Thymus (tissue), 11 donors: ENCODE data around the gene TENM4. TPM values are rescaled to one million over a fixed set of nuclear protein-coding genes. Genes with fewer than 3 reads are reported as not detected.

Experiments
- DNase-seq, 9 donors: peaks; one replicate each; pipeline ENCODE4 v3.0.0-alpha.2; 2013; ENCODE audit warnings: low spot score in 9 of 9, low read depth in 6 of 9, missing footprints in 1 of 9
- H3K27ac ChIP-seq, 2 donors: one replicate each; pipeline ENCODE4 v1.5.1; 2013; ENCODE audit warnings: control low read depth in 1 of 2, low read depth in 1 of 2, low read length in 1 of 2, mild to moderate bottlenecking in 1 of 2, moderate library complexity in 1 of 2
- H3K27me3 ChIP-seq, 2 donors: one replicate each; pipeline ENCODE4 v1.5.1; 2013; ENCODE audit warnings: low read length in 1 of 2; ENCODE audit not compliant: control insufficient read depth in 2 of 2, insufficient read depth in 1 of 2
- H3K36me3 ChIP-seq, 2 donors: one replicate each; pipeline ENCODE4 v1.5.1; 2013; ENCODE audit warnings: low read length in 1 of 2, mild to moderate bottlenecking in 1 of 2, moderate library complexity in 1 of 2; ENCODE audit not compliant: control insufficient read depth in 2 of 2, insufficient read depth in 2 of 2
- H3K4me1 ChIP-seq, 2 donors: one replicate each; pipeline ENCODE4 v1.5.1; 2013; ENCODE audit warnings: low read length in 2 of 2; ENCODE audit not compliant: control insufficient read depth in 2 of 2, insufficient read depth in 2 of 2
- H3K4me3 ChIP-seq, 2 donors: one replicate each; pipeline ENCODE4 v1.5.1; 2013; ENCODE audit warnings: low read length in 2 of 2, control low read depth in 1 of 2, mild to moderate bottlenecking in 1 of 2
- H3K9me3 ChIP-seq, 2 donors: one replicate each; pipeline ENCODE4 v1.5.1; 2013; ENCODE audit warnings: low read length in 1 of 2, mild to moderate bottlenecking in 1 of 2; ENCODE audit not compliant: control insufficient read depth in 2 of 2, insufficient read depth in 1 of 2
- WGBS: extraction: QIAGEN DNeasy Blood & Tissue Kit; methylation state at CpG from one replicate; pipeline ENCODE4 v1.1.7; 2013; 5-methylcytosine and 5-hydroxymethylcytosine counted together
- polyA plus RNA-seq: library from polyadenylated mRNA; stranded (reverse); fragments of 200-250 nt; gene quantifications from one replicate; pipeline ENCODE4 v1.2.3, GENCODE V29; 2013
- total RNA-seq: library from RNA; stranded (reverse); fragments of 120-200 nt; gene quantifications from one replicate; pipeline ENCODE4 v1.2.4, GENCODE V29; 2013
- donor health status: healthy.

Gene TENM4
- total and polyA plus RNA-seq, 2 donors = 1.0 to 2.8 TPM

- H3K36me3 ChIP-seq = no peaks in the 10 kb centered on the region
- no peak for DNase-seq
- no peaks in the 10 kb centered on the region for H3K27me3 ChIP-seq
- WGBS = 35% methylated on average over 3 of the region's 3 CpGs
- no peak overlapping the region for H3K27ac ChIP-seq
- no peak overlapping the region for H3K4me3 ChIP-seq
- H3K9me3 ChIP-seq = no peaks in the 10 kb centered on the region
- H3K4me1 ChIP-seq = no peaks in the 10 kb centered on the region
These were observed 571.5 kb downstream of the TENM4 start for GRCh38 chr11:78869293-78869692.

- no peak for DNase-seq
- 34% methylated on average over 4 of the region's 4 CpGs for WGBS
These were observed 572.3 kb downstream of the TENM4 start for GRCh38 chr11:78868563-78868962.

GRCh38 chr11:78860720-78861422 is 580.0 kb downstream of the TENM4 start:
- H3K4me3 ChIP-seq = no peak overlapping the region
- peak in 1 of 9 donors; percentile 3 for DNase-seq
- 84% methylated on average over 5 of the region's 5 CpGs for WGBS
- H3K9me3 ChIP-seq = no peaks in the 10 kb centered on the region
- H3K4me1 ChIP-seq = no peaks in the 10 kb centered on the region
- H3K36me3 ChIP-seq = no peaks in the 10 kb centered on the region
- no peaks in the 10 kb centered on the region for H3K27me3 ChIP-seq
- no peak overlapping the region for H3K27ac ChIP-seq

More at GRCh38 chr11:78868563-78868962, 572.3 kb downstream of the TENM4 start:
- Histone ChIP-seq H3K9me3 (no peaks in the 10 kb centered on the region), H3K4me1 (no peaks in the 10 kb centered on the region), H3K27me3 (no peaks in the 10 kb centered on the region), H3K27ac (no peak overlapping the region), H3K36me3 (no peaks in the 10 kb centered on the region), H3K4me3 (no peak overlapping the region)

- no peaks in the 10 kb centered on the region for H3K9me3 ChIP-seq
- 86% methylated on average over 2 of the region's 2 CpGs for WGBS
- DNase-seq = no peak
These were observed 583.1 kb downstream of the TENM4 start for GRCh38 chr11:78857688-78858087.

GRCh38 chr11:78856211-78856610 is 584.6 kb downstream of the TENM4 start:
- Histone ChIP-seq H3K27me3 (no peaks in the 10 kb centered on the region), H3K4me1 (no peaks in the 10 kb centered on the region), H3K9me3 (no peaks in the 10 kb centered on the region), H3K27ac (no peak overlapping the region), H3K36me3 (no peaks in the 10 kb centered on the region), H3K4me3 (no peak overlapping the region)
- no peak for DNase-seq
- WGBS = 84% methylated on average over 5 of the region's 5 CpGs

More at GRCh38 chr11:78857688-78858087, 583.1 kb downstream of the TENM4 start:
- no peaks in the 10 kb centered on the region for H3K4me1 ChIP-seq
- no peaks in the 10 kb centered on the region for H3K27me3 ChIP-seq
- no peaks in the 10 kb centered on the region for H3K36me3 ChIP-seq
- H3K4me3 ChIP-seq = no peak overlapping the region
- no peak overlapping the region for H3K27ac ChIP-seq

- H3K9me3 ChIP-seq = no peaks in the 10 kb centered on the region
- DNase-seq = no peak
- no peaks in the 10 kb centered on the region for H3K4me1 ChIP-seq
- H3K36me3 ChIP-seq = no peaks in the 10 kb centered on the region
- no peaks in the 10 kb centered on the region for H3K27me3 ChIP-seq
- H3K4me3 ChIP-seq = no peak overlapping the region
- H3K27ac ChIP-seq = no peak overlapping the region
These were observed 585.7 kb downstream of the TENM4 start for GRCh38 chr11:78855116-78855515.

- no peaks in the 10 kb centered on the region for H3K4me1 ChIP-seq
- H3K27ac ChIP-seq = no peak overlapping the region
- no peak for DNase-seq
- no peaks in the 10 kb centered on the region for H3K36me3 ChIP-seq
- no peak overlapping the region for H3K4me3 ChIP-seq
- no peaks in the 10 kb centered on the region for H3K27me3 ChIP-seq
- 91% methylated on average over 3 of the region's 3 CpGs for WGBS
- no peaks in the 10 kb centered on the region for H3K9me3 ChIP-seq
These were observed 587.3 kb downstream of the TENM4 start for GRCh38 chr11:78853521-78853920.

- no peak for DNase-seq
- Histone ChIP-seq H3K4me3 (no peak overlapping the region), H3K27ac (peak overlapping the region in 1 of 2 donors; percentile 18), H3K9me3 (no peaks in the 10 kb centered on the region), H3K36me3 (no peaks in the 10 kb centered on the region), H3K27me3 (no peaks in the 10 kb centered on the region), H3K4me1 (no peaks in the 10 kb centered on the region)
- WGBS = 80% methylated on average over 7 of the region's 7 CpGs
These were observed 588.8 kb downstream of the TENM4 start for GRCh38 chr11:78851878-78852586.

GRCh38 chr11:78850078-78850477 is 590.8 kb downstream of the TENM4 start:
- Histone ChIP-seq H3K27ac (no peak overlapping the region), H3K27me3 (no peaks in the 10 kb centered on the region), H3K4me3 (no peak overlapping the region), H3K36me3 (no peaks in the 10 kb centered on the region), H3K4me1 (no peaks in the 10 kb centered on the region), H3K9me3 (no peaks in the 10 kb centered on the region)
- WGBS = 94% methylated on average over 3 of the region's 3 CpGs
- no peak for DNase-seq
